HL-60/S4 treated with phorbol 12-myristate 13-acetate at 8.2 ng/mL for 4 days and 3 days (cell line): Measurements from ENCODE around the gene DBN1.

Experiments used
- in situ Hi-C: fragments of 300-500 bp; cut with MboI; formaldehyde crosslinking; loops from 2 replicates; pipeline ENCODE4 v1.15.0; 2022; ENCODE audit warnings: low sequenced_read_pairs

Gene DBN1

GRCh38 chr5:177445052-177445916, 28.1 kb downstream of the DBN1 start:
- in situ Hi-C loops, result no loop called here

DNA sequence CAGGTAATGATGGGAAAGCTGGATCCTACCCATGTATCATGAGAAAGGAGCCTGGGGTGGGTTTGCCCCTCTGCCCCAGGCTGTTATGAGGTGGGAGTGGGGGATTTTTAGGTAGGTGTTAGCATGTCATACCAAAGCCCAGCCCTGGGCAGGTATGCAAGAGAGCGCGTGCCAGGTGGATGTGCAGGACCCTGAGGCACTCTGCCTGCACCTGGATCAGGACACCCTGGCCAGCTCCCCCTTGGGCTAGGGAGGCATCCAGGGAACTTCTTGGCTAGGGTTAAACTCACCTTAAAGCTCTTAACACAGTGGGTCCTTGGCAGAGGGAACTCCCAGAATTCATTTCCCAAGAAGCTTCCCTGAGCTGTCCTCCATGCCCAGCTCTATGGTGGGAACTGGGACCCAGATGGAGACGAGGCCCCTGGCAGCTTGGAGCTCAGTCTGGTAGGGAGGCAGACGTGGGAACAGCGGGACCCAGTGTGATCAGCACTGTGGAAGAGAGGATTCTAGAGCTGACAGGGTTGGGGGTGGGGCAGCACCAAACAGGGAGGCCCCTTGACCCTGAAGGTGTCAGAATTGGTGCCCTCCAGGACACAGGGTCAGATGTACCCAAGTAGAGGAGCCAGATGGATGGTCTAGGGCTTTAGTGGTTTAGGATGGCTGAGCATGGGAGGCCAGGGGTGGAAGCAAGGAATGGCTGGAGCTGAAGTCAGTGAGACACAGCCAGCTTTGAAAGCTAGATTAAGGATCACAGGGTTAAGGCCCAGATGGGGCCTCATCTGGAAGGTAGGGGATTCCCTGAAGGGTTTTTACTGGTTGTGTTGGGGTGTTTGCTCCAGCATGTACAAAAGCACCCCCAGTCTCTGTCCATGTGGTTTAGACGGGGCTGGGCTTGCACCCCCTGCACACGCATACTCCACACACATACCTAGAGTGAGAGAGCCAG, 29.1 kb downstream of the DBN1 start:
- in situ Hi-C loops, result no loop called here

GRCh38 chr5:177443144-177443983, 30.1 kb downstream of the DBN1 start:
- in situ Hi-C loops, result no loop called here

DNA sequence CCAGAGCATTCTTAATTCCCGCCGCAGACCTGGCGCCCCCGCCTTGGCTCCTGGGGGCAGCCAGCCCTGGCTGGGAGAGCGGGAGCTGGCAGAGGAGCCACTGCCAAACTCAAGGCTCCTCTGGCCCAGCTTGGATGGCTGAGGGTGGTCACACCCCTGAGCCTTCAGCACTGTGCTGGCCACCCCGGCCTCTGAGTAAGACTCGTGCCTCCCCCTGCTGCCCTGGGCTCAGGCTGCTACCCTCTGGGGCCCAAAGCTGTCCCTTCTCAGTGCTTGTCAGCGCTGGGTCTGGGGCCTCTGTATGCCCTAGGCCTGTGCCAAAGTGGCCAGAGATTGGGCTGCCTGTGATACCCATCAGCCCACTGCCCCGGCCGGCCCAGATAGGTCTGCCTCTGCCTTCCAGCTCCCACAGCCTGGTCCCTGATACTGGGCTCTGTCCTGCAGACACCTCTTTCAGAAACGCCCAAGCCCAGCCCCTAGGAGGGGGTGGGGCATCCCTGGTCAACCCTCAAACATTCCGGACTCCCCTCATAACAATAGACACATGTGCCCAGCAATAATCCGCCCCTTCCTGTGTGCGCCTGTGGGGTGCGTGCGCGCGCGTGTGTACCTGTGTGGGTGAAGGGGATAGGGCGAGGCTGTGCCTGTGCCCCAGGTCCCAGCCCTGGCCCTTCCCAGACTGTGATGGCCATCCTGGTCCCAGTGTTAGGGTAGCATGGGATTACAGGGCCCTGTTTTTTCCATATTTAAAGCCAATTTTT, 31.2 kb downstream of the DBN1 start:
- in situ Hi-C loops, result no loop called here

GRCh38 chr5:177440990-177441780, 32.2 kb downstream of the DBN1 start:
- in situ Hi-C loops, result no loop called here

DNA sequence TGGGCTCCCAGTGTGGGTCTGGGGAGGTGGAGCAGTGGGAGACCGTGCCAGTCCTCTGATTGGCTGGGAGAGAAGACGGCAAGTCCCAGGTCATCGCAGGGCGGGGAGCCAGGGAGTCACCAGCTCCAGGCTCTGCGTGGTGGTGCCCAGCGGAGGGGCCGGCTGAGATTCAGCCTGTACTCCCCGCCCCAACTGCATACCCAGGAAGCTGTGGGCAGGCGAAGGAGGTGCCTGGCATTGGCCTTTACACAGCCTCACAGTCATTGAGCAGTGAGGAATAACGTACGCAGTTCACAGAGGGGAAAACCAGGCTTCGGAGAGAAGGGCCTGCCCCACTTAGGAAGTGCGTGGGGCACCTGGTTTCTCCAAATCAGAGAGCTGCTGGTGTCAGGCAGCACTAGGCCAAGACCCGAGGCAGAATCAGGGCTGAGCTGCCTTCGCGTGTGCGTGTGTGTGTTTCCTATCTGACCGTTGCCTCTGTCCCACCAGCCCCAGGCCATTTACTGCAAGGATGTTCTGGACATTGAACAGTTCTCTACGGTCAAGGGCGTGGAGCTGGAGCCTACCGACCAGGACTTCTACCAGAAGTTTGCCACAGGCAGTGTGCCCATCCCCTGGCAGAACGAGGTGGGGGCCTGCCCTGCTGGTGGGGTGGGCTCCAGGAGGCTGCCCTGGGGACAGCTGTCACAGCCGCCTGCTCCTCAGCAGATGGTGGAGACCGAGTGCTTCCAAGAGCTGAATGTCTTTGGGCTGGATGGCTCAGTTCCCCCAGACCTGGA, 33.0 kb downstream of the DBN1 start:
- in situ Hi-C loops, result no loop called here

GRCh38 chr5:177439518-177440053, 33.8 kb downstream of the DBN1 start:
- in situ Hi-C loops, result no loop called here

- in situ Hi-C loops, result no loop called here
These were observed 35.0 kb downstream of the DBN1 start for GRCh38 chr5:177438468-177438867.

DNA sequence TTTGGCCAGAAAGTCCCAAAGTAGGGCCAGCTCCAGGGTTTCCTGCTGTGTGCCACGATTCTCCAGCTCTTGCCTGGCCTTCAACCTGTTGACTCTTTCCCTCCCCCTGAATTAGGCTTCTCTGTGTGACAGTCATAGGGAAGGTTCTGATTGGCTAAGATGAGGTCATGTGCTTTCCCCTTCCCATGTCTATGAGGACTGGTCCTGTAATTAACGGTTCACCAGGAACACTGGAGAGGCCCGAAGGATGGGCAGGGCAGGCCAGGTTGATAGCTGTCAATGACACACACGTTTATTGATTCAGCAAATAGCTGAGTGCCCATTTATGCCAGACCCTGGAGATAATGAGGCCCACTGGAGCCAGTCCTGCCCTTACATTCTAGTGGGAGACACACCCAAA, 35.8 kb downstream of the DBN1 start:
- in situ Hi-C loops, result no loop called here

DNA sequence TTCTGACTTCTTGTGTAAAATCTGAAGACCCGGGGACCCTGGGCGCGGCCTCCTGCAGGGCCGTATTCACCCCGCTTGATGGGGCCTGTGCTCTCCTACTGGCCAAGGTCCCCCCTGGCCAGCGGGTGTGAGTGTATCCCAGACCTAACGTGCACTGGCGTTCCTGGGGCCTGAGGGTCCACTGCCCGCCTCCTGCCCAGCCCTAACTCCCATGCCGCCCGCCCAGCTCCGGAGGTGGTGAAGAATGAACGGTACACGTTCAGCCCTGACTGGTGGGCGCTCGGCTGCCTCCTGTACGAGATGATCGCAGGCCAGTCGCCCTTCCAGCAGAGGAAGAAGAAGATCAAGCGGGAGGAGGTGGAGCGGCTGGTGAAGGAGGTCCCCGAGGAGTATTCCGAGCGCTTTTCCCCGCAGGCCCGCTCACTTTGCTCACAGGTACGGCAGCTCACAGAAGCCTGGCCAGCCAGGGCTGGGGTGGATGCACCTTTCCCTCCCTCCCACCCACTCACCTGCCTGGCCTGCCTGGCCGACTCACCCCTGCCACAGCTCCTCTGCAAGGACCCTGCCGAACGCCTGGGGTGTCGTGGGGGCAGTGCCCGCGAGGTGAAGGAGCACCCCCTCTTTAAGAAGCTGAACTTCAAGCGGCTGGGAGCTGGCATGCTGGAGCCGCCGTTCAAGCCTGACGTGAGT, 37.4 kb downstream of the DBN1 start:
- in situ Hi-C loops, result no loop called here

DNA sequence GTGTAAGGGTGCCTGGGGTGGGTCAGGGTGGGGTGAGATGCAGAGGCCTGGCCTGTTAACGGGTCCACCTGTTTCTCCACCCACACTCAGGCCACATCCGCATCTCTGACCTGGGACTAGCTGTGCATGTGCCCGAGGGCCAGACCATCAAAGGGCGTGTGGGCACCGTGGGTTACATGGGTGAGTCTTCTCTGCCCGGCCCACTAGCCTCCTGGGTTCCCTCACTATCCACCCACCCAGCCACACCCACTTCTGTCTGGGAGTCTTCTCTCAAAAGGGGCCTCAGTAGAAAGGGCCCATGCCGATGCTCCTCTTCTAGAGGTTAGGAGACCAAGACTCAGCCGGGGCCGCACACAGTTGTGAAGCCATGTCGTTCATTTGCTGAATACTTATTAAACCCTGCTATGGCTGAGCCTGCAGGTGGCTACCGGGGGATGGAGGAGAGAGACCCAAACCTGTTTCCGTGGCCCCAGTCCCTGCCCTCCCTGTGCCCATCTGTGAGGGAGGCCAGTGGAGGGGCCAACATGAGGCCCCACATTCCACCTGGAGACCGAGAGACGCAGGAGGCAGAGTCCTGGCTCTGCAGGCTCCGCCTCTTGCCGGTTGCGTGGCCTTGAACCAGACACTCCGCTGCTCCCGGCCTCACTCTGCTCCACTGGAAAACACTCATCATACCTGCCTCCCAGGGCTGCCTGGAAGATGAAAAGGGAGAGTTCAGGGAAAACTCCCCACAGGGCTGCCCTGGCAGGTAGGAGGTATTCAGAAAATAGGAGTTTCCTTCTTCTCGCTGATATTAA, 38.3 kb downstream of the DBN1 start:
- in situ Hi-C loops, result no loop called here

DNA sequence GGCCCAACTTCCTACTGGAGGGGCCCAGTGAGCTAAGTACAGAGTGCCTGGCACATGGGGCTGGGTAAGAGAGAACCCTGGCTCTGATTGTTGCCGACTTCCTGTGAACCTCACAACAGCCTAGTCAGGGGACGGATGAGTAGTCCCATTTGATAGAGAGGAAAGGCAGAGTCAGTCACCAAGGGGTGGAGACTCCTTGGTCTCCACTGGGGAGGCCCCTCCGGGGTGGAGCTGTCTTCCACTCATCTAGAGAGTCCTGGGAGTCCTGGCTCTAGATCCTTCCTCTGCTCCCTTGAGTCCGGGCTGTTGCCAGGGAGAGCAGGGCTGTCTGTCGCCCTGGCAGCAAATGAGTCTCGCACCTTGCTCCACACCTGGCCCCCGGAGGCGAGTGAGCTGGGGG, 39.0 kb downstream of the DBN1 start:
- in situ Hi-C loops, result no loop called here

DNA sequence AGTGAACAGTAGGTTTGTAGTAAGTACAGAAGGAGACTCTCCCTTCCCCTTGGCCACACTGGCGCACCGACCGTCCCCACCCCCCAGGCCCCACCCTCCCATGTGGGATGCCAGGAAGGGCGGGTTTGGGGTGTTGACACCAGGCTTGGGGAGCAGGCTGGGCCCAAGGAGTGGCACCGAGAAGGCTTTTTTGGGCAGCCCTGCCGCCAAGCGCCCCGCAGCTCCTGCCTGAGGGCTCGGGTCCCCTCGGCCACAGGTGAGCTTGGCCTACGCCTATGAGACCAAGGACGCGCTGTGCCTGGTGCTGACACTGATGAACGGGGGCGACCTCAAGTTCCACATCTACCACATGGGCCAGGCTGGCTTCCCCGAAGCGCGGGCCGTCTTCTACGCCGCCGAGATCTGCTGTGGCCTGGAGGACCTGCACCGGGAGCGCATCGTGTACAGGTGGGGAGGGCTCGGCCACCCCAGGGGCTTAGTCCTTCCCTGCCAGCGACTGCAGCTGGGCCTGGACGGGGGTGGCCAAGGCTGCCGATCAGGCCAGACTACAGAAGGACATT, 39.7 kb downstream of the DBN1 start:
- in situ Hi-C loops, result no loop called here

DNA sequence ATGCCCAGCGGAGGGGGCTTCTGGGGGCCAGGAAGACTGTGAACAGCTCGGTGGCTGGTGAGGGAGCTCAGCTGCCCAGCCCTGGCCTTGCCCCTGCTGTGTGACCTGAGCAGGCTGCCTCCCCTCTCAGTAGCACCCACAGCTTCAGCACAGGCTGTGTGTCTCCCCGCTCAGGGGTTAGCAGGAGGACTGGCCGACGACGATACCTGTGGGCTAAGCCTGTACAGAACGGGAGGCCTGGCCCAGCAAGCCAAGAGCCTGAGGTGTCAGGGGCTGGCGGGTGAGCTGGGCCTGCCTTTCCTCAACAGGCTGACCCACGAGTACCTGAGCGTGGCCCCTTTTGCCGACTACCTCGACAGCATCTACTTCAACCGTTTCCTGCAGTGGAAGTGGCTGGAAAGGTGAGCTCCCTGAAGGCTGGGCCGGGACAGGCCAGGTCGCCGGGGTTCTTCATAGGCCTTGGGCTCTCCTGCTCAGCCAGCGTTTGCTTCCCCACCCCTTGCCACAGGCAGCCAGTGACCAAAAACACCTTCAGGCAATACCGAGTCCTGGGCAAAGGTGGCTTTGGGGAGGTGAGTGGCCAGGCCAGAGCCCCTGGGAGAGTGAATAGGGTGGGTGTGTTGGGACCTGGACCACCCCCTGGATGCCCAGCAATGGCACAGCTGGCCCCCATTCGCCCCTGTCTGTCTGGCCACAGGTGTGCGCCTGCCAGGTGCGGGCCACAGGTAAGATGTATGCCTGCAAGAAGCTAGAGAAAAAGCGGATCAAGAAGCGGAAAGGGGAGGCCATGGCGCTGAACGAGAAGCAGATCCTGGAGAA, 40.4 kb downstream of the DBN1 start:
- in situ Hi-C loops, result no loop called here

DNA sequence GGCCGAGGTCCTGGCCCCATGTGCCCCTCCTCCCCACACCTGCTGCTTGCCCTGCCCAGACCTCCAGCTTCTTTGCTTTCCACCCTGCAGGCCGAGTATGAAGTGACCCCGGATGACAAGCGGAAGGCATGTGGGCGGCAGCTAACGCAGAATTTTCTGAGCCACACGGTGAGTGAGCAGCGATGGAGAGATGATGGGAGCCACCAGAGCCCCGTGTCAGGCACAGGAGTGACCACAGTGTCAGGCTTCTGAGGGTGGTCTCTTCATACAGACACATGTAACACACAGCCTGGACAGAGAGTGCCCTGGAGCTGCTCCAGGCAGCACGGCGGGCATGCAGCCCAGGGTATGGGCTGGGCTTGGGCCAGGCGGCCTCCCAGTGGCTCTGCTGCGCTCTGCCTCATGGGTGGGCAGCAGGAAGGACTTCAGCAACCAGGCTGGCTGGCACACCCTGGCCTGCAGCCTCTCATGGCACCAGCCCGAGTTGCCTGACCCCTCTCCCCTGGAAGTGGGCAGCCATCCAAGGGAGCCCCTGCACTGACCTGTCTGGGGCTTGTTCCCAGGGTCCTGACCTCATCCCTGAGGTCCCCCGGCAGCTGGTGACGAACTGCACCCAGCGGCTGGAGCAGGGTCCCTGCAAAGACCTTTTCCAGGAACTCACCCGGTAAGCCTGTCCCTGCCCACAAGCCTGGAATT, 41.1 kb downstream of the DBN1 start:
- in situ Hi-C loops, result no loop called here
